HG03520 (cell line): ENCODE results near the gene BICC1.

Source experiments
- ATAC-seq: cut with Tn5 transposase; IDR thresholded peaks from one replicate; pipeline ENCODE4 v1.9.1; 2021; ENCODE audit warnings: mild to moderate bottlenecking, moderate library complexity; ENCODE audit not compliant: unreplicated experiment

Gene BICC1

DNA sequence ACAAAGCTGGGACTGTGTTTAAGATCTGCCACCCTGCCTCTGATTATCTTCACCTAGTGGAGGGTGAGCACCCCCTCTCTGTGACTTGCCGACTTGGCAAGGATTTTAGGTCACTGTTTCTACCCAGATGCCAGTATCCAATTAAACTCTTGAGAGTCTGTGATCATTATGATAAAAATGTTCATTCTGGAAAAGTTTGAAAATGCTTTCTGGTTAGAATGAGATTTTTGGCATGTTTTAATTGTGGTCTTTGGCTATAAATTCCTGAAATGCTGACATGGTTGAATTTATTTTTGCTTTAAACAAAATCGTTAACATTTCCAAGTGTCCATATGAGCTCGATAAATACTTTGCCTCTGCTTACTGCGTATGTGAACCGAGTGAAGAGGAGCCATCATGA lies 221.4 kb downstream of the BICC1 start:
- no peak for ATAC-seq

DNA sequence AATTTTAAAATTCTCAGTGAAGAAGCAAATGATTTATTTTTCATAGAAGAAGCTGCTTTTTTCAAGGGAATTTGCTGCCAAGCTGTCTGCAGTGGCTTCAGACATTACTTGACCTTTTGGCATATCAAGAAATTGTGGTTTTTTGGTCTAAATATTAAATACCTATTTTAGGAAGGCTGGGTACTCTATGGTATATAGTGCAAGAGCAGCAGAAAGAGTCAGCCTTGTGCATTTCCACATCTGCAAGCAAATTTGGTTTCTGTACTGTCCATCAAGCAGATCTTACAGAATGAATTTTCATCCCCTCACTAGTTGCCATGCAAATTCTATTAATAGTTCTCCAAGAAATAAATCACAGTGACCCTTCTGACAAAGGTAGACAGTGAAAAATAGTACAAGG lies 222.0 kb downstream of the BICC1 start:
- no peak for ATAC-seq

DNA sequence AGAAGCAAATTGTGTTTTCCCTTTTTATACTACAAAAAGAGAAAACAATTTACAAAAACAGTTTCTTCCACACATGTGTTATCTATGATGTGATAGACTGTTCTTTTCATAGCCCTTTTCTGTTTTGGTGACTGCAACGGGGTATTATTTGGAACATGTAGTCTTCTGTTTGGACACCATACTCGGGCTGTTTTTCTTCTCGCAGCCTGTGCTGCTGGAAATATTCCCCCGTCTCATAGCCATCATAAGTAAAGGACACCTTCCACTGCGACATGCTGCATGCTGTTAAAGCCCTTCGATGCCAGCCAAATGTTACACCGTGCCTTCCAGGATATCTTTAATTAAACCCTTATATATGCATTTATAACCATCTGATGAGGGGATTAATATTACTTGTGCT lies 222.4 kb downstream of the BICC1 start:
- no peak for ATAC-seq

DNA sequence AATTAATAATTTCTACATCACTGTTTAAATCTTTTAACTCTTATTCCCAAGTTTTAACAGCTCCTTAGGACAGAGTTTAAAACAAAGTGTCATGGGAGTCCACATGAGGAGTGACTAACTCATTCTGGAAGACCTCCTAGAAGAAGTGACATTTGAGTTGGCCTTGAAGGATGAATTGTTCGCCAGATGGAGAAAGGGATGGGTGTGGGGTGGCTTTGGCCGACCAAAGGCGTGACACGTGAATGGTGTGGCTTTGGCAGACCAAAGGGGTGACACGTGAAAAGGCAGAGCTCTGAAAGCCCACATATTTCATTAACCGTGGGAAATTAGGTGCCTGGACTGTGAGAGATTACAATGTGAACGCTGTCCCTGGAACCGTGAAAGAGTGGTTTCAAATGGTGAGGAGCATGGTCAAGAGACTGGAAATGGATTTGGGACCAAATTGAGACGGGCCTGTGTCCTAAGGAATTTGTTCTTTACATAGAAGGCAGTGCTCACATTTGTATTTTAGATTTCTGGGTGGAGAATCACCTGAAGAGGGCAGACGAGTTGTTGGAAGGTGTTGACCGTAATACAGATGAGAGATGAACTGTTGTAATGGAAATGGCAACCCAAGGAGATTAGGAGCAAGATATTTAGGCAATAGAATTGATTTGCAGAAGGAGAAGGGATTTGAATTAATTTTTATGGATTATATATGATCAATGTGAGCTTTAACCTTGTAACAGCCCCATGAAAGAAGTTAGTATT lies 228.1 kb downstream of the BICC1 start:
- no peak for ATAC-seq

DNA sequence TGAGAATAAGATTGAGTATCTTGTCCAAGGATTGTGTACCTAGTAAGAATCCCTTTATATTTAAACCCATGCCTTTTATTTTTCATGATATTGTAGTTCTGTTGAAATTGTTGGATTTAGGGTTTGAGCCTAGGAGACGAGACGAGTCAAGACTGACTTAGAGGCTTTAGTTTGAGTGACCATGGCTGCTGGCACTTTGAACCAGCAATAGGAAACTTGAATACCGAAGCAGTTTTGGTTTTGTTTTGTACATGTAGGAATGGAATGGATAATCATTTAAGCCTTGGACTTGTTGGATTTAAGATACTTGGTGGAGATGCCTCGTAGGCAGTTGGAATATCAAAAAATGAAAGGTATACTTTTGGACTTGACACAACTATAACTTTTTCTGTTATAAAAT lies 229.0 kb downstream of the BICC1 start:
- ATAC-seq, result no peak

DNA sequence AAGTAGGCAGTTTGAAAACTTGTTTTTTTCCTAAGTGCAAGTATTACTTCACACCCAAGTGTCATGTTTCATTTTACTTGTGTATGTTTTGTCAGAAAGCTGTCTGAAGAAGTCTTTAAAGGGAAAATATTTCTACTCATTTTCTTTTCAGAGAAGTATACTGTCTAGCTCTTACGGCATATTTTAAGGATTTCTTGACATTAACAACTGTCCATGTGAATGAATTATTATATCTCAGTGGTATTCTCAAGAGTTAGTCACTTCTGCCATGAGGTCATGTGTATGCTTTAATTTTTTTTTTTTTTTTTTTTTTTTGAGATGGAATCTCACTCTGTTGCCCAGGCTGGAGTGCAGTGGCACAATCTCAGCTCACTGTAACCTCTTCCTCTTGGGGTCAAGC lies 229.5 kb downstream of the BICC1 start:
- no peak for ATAC-seq

DNA sequence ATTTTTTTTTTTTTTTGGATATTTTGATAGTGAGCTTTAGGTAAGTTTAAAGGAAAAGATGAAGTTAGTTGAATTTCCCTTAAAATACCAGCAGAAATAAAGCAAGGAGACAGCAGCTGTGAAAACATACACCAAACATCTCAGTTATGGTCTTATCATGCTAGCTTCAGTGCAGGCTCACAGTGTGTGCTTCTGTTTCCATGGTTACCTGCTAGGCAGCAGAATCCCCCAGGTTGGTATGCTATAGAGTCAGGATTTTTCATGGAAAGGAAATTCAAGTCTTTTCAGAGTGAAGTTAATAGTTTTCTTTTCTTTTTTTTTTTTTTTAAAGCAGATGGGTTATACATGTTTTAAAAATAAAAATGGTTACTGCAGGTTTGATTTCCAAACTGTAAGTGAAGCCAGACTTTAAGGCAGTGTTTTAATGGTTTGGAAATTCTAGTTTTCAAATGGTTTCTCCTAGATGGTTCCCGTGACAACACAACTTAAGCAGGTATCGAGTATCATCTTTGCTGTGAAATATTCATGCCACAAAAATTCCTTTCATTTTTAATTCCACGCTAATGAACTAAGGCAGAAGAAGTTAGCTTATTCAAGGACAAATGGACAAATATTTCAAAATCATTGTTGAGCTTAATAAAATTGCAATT lies 230.9 kb downstream of the BICC1 start:
- ATAC-seq, result no peak

DNA sequence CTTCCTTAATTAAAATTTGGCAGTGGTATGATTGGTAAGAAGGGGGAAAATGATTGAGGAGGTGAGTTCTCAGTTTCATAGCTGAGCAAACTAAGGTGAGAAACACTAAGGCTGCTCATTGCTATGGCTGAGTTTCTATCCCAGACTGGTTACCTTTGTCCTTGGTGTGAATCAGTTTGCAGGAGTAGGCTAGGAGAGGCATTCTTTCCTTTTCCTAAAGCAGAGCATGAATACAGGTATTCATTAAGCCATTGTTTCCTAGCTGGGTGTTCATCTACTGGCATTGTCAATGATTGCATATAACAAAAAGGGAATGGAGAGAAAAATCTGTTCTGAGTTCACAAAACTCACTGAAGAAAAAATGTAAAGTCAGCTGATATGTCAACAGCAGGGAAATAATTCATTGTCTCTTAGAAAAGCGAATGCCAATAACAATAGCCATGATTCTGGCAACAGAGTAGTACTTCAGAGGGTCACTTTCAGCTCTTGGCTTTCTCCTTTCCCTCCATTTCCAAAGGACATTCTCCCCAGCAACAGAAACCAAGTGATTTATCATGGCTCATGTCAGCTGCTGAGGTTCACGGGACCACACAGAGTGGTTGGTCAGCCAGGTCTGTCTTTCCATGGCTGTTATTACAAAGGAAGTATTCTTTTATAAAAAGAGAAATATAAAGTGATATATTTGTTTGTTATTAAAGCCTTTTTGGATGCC lies 234.0 kb downstream of the BICC1 start:
- ATAC-seq, result no peak

DNA sequence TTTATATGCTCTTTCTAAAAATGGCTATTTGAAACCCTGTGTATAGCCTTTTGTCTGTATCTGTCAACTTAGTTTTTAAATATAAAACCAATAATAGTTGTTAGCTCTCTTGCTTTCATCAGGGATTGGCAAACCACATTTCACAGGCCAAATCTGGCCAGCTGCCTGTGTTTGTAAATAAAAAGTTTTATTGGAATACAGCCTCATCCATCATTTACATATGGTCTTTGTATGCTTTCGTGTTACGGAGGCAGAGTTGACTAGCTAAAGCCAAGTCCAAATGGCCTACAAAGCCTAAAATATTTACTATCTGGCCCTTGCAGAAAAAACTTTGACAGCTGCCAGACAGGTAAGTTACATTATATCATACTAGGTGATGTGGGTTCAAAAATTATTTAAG lies 235.0 kb downstream of the BICC1 start:
- no peak for ATAC-seq

DNA sequence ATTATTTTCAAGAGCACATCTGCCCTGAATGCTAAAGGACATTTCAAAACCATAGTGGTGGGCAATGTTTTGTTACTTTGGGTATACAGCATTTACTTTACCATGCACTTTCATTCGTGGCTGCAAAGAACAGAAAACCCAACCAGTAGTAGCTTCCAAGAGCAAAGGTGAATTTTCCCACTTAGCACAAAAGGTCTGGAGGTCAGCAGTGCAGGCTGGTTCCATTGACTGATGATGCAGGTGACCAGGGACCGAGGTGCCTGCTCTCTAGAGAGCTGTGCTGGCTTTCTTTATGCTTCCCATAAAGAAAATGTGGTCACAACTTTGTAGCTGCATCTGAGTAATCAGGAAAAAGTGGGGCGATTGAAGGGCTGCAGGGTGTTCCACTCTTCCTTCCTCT lies 240.0 kb downstream of the BICC1 start:
- ATAC-seq, result no peak

DNA sequence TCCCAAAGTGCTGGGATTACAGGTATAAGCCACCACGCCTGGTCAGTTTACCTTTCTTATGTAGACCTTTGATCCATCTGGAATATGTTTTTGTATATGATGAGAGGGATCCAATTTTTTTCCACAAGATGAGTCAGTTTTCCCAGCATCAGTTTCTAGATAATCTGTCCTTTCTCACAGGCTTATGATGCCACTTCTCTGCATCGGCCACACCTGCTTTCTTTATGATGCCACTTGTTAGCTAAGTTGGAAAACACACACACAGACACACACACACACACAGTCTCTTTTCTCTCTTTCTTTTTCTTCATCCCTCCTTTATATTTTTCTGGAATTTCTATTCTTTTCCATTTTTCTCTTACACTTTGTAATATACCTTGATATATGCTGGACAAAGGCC lies 240.8 kb downstream of the BICC1 start:
- ATAC-seq, result no peak

DNA sequence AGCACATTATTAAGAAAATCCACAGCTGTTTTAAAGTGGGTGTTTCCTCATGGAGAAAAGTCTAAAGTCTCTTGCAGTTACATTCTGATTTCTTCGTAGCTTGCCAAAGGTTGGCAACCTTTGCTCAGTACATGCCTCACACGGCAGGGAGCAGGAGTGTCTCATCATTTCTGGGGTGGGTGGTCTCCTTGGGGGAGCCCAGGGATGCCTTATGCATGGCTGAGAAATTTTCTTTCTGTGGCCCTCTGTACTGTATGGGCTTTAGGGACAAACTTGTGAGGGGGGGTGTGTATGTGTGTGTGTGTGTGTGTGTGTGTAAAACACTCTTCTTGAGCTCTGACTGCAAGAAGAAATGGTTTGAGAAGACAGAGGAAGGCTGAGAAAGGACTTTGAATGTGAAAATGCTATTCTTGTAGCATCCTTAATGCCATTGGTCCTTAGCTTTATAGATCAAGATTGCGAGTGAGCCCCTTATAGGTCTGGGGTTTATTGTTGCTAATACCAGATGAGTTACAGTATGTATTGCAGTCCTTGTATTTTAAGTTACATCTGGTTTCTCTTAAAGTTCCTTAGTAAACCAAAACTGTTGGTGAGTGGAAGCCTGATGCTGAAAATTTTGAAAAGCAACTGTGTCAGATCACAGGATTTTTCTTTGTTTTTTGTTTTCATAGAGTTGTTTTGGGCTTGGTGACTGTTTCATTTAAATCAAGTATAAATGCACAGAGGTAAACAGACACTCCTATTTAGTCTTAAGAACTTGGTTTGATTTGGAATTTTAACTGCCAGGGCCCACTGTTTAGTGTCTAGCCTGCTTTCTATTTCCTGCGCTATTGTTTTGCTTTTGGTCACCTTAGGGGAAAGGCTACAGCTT lies 242.0 kb downstream of the BICC1 start:
- ATAC-seq, result no peak

DNA sequence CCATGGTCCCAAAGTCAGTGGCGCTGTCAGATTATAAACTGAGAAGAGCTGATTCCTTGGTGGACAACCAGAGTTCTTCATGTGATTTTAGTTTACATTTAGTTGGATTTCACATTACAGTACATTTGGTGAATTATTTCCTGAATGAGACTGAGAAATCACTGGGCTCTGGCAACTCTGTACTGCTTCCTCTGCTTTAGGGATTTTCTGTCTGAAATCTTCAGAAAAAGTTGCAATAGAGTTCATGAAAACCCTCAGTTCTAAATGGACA lies 242.6 kb downstream of the BICC1 start:
- no peak for ATAC-seq

DNA sequence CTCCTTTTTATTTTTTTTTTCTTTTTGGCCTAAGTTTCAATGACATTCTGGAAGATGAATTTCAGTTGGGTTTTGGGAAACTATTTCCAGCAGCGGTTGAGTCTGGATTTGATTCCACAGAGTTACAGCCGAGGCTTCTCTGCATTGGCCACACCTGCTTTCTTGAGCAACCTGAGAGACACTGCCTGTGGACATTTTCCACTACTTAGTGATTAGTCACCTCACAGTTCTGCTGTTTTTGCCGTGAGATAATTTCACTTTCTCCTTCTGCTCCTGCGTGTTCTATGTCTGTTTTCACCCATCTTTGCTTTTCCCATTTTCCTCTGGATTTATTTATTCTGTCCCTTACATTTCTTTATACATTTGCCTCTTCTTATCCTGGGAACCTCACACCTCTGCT lies 243.0 kb downstream of the BICC1 start:
- no peak for ATAC-seq

DNA sequence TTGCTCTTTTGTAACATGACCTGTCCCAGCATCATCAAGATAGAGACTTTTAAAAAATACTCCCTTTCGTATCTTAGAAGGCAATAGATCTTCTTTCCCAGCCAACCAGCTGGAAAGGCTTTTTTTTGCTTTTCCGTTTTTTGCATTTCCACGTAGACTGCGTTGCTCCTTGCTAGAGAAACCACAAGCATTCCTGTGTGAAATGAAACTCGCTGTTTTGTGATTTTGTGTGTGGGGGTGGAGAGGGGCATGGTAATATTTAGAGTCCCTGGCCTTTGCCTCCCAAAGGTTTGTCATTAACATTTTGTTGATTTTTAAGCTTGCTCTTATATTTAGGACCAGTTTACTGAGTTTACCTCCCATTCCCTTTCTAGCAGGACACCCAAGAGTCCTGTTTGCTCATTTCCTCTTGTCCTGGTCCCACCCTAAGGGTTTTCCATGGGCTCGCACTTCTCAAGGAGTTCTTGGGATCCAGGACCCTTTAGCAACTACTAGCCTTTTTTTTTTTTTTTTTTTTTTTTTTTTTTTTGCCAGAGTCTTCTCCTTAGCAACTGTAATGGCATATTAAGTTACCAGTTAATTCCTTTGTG lies 243.6 kb downstream of the BICC1 start:
- ATAC-seq, result no peak

DNA sequence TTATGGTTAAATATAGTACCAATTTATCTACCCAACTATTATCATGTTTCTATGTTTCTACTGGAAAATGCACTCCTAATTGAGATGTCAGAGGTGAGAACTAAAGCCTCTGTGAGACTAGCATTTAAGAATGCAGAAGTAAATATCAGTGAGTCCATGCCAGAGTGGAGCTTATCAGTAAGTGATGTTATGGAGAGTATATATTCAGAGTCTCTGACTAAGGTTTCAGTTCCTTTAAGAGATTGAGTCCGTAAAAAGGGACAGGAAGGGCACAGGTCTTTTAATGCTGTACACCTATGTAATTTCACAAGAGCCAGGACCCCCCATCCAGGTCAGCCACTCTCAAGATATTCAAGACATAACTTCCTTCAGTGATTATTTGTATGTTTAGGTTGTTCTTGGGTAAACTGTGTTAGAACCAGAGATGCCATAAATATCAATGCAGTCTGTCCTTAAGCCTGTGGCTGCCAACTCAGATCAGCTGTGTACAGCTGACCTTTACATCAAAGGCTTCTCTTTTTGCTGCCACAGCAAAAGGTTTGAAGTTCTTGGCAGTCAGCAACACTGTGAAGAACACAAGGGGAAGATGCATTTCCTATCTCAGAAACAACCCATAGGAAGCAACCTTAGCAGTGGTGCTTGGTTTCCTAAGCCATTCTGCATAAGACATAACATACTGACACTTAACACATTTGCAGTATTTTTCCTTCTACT lies 244.8 kb downstream of the BICC1 start:
- no peak for ATAC-seq

DNA sequence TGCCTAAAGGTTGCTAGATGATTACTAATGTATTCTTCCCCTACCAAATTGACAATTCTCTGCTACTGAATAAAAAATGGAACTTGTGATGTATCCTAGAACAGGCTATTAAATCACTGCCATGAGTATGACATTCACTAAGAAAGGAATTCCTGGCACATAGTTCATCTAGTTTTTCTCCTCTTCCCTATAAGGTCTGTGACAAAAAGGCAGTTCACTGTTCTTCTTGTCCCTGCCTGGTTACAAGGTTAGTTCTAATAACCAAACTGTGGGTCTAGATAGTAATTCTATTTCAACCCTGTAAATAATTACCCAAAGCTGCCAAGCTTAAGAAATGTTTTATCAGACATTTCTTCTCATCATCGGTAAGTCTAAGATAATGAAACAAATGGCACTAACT lies 245.6 kb downstream of the BICC1 start:
- ATAC-seq, result no peak

DNA sequence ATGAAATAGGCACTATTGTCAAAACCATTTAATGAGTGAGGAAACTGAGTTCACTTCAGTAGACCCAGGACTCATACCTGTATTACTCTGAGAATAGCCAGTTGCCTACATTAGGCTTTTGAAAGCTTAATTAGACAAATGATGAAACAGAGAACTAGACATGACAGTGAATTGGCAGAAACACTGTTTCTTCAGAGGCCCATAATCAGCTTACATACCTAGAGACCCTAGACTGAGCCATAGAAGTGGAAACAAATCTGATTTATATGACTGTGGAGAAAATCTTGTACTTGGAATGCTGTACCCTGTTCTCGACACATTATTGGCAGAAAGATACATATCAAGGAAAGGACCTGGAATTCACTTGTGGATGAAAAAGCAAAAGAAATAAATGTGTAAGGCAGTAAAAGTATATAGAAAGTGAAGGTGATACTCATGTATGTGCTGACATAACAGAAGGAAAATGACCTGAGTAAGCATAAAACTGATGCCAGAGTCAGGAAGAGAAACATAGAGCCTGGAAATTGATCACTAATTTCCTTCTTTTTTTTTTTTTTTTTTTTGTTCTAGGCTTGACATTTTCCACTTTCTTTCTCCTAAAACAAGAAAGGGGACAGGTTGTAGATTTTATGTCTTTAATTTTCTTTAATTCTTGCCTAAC lies 251.5 kb downstream of the BICC1 start:
- ATAC-seq, result no peak

DNA sequence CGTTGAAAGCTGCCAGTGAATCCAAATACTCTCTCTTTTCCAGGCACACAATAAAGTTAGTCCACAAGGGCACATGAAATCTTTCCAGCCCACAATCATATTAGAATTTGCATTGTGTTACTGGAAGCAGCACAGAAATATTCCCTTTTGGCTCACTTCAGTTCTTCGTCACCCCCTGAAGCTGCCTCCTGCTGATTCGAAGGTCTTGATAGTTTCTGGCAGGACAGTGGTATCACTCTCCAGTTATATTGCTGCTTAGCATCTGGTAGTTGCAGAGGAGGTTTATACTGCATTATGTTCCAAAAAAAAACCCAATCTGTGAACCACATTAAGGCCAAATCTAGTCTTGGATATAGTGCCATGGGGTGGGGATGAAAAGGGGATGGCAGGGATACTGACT lies 253.2 kb downstream of the BICC1 start:
- no peak for ATAC-seq

DNA sequence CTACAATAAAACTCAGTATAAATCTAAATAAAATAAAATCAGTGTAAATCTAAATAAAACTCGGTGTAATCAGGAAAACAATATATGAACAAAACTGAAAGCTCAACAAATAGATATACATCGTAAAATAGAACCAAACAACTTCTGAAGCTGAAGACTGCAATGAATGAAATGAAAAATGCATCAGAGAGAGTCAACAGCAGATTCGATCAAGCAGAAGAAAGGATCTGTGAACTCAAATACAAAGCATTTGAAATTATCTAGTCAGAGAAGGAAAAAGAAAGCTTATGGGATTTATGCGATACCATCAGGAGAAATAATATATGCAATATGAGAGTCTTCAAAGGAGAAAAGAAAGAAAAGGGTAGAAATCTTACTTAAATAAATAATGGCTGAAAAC lies 255.0 kb downstream of the BICC1 start:
- ATAC-seq, result no peak
